Amygdala (tissue), 56 donors: ENCODE results near the gene SHCBP1L.

Experiments used
- DNase-seq, 56 donors: peaks; one replicate each; lab custom pipeline; 2025; lab: John Stamatoyannopoulos, UW

SHCBP1L gene

GRCh38 chr1:182952677-182953444 lies at the start of gene SHCBP1L:
Gene SHCBP1L, minus strand, starts transcription at chr1:182953166. Its CDS starts 33 bp downstream, at chr1:182953133.
- no peak for DNase-seq

- no peak for DNase-seq
Measured at GRCh38 chr1:183002267-183002666, 49.3 kb upstream of the SHCBP1L start.

GRCh38 chr1:183000167-183000962 lies 47.4 kb upstream of the SHCBP1L start:
- DNase-seq: no peak

- DNase-seq: no peak
Measured at GRCh38 chr1:182998482-182998881, 45.5 kb upstream of the SHCBP1L start.

- DNase-seq: no peak
Measured at GRCh38 chr1:182996816-182997215, 43.9 kb upstream of the SHCBP1L start.

- DNase-seq: no peak
Measured at GRCh38 chr1:182995894-182996293, 42.9 kb upstream of the SHCBP1L start.

GRCh38 chr1:182993746-182994145 lies 40.8 kb upstream of the SHCBP1L start:
- DNase-seq: no peak

- DNase-seq: no peak
Measured at GRCh38 chr1:182990413-182991144, 37.6 kb upstream of the SHCBP1L start.

- no peak for DNase-seq
Measured at GRCh38 chr1:182985876-182986275, 32.9 kb upstream of the SHCBP1L start.

GRCh38 chr1:182984621-182985020 lies 31.7 kb upstream of the SHCBP1L start:
- DNase-seq: no peak

GRCh38 chr1:182984138-182984537 lies 31.2 kb upstream of the SHCBP1L start:
- DNase-seq: no peak

- DNase-seq: no peak
Measured at GRCh38 chr1:182978151-182978853, 25.3 kb upstream of the SHCBP1L start.

- no peak for DNase-seq
Measured at GRCh38 chr1:182977480-182977879, 24.5 kb upstream of the SHCBP1L start.

GRCh38 chr1:182974506-182975191 lies 21.7 kb upstream of the SHCBP1L start:
- DNase-seq: no peak

GRCh38 chr1:182972829-182973228 lies 19.9 kb upstream of the SHCBP1L start:
- DNase-seq: no peak

- no peak for DNase-seq
Measured at GRCh38 chr1:182972231-182972630, 19.3 kb upstream of the SHCBP1L start.

- no peak for DNase-seq
Measured at GRCh38 chr1:182971219-182971618, 18.3 kb upstream of the SHCBP1L start.

- no peak for DNase-seq
Measured at GRCh38 chr1:182968836-182969734, 16.1 kb upstream of the SHCBP1L start.
